HG02798 (cell line): Measurements from ENCODE around the gene SOX21.

ENCODE experiments used
- ATAC-seq: cut with Tn5 transposase; IDR thresholded peaks from one replicate; pipeline ENCODE4 v1.9.1; 2021; ENCODE audit warnings: mild to moderate bottlenecking; ENCODE audit not compliant: unreplicated experiment, poor library complexity

The SOX21 gene

DNA sequence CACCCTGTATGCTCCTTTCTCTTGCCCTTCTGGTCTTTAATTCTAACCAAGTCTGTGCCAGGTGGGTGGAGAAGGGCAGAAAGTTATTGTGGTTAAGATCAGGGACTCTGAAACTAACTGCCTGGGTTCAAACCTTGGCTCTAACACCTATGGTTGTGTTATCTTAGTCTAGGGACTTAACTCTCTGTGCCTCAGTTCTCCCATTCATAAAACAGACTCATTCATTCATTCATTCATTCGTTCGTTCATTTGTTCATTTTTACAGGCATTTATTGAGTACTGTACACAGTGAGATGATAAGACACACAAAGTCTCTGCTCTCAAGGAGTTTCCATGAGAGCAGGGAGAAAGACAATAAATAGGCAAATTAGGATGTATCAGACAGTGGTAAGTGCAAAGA lies 30.1 kb downstream of the SOX21 start:
- ATAC-seq, result no peak

DNA sequence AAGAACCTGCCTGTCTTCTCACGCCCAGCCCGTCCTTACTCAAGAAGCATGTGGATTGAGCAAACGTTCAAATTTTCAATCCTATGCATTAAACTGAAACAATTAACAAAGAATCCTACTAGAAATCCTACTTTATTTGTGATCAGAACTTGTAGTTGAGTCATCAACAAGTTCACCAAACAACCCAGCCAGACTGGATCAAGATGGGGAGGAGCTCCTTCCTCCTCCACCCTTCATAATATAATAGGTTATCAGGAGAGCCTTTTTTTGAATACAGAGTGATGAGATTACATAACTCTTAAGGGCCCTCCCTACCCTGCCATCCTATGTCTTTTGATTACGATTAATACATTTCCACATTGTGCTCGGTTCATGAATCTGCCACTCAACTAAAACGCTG lies 32.7 kb downstream of the SOX21 start:
- ATAC-seq, result no peak

DNA sequence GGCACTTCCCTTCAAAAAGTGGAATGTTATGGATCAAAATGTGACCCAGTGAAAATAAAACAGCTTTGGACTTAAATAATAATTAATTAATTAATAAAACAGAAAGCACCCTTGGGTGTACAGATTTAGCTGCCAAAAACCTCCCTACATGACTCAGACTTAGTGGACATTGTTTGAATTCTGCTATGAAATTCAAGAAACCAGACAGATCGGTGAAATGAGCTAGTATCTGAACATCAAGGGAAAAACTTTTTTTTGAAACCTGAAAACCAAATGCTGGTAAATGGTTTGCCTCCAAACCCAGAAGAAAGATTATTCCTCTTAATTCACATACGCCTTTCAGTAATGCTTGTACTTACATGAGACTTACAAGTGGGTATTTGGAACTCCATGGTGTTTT lies 33.5 kb downstream of the SOX21 start:
- no peak for ATAC-seq

DNA sequence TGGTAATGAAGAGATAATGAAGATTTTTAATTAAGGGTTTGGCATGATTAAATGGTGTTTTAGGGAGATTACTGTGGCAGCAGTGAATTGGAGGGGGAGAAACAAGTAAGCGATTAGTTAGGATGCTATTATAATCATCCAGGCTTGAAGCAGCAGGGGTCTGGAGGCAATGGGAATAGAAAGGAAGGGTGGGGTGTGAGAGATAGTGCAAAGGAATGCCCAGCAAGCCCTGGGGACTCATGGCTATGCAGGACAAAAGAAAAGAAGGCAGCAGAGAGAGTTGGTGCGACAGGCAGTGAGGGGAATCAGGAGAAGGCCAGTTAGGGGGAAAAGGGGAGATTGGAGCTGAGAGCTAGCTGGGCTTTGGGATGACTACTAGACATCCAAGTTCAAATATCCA lies 34.5 kb downstream of the SOX21 start:
- no peak for ATAC-seq

DNA sequence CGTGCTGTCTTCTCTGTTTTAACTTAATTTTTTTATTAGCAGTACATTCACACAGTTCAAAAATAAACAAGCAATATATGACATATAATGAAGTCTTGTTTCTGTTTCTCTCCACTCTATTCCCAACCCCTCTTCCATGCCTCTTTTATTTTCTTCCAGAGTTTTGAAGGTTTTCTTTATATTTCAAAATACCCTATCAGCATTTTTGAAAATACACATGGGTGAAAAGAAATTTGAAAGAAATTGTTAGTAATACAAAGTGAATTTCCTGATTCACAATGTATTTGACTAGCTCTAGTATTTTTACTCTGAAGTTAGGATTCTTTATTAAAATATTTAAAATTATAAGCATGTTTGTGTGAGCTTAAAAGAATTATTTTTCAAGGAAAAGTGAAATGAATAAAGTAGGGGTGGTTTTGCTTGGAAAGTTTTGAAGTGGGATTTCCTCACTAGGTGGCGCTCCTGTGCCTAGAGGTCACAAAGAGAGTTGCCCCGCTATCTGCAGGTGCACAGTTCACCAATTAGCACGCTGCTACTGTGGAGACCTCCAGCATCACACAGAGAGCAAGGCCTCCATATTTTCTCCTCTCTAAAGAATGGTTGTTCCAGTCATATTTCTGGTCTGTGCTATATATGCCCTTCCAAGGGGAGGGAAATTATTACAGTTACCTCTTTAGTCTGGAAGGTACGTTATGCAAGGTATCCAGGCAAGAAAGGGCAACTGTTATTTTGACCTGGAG lies 37.6 kb downstream of the SOX21 start:
- ATAC-seq, result peak; percentile 78

DNA sequence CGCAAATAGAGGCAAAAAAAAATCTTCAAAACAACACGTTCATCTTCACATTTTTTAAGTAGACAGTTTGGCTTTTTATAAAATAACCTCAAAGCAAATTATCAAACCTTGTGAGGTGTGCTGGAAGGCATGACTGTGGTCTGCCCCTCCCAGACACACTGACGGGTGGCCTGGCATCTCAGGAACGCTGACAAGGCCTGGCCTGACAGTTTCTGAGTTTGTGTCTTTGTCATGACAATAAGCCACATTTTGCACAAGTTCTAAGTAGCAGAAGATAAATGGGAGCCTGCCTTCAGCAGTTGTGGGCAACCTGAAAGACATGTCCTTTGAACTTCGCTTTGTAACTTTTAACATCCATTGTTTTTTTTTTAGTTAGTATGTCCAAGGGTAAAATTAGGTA lies 38.5 kb downstream of the SOX21 start:
- no peak for ATAC-seq

DNA sequence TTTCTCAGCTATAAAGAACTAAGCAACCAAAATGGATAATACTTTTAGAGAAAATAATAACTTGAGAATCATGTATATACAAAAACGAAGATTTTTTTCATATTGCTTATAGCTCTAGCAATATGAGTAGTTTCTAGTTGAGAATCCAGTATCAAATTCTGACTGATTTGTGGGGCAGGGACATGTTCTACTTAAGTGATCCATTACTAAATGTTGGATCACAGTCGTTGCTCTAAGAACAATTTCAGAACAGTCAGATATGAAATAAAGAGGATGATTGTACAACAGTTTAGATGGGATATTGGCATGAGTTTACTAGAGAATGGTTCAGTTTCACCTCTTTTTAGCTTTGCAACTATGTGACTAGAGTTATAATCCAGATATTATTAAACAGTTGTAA lies 39.9 kb downstream of the SOX21 start:
- ATAC-seq, result no peak

DNA sequence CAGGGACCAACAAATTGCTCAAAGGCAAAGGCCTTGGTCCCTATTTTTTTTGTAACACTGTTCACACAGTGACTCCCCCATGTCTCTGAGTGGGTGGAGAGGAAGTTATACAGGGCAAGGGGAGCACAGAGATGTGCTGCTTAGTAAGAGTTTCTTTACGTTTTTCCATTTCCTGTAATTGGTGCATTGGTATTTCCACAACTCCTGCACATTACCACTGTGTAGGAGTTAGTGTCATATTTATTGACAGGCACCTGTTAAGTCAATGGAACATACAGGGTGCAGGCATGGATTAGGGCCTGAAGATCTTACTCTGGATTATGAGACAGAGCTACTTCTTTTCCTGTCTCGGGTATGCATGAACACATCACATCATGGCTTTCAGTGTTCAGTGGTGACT lies 45.2 kb downstream of the SOX21 start:
- ATAC-seq, result no peak

DNA sequence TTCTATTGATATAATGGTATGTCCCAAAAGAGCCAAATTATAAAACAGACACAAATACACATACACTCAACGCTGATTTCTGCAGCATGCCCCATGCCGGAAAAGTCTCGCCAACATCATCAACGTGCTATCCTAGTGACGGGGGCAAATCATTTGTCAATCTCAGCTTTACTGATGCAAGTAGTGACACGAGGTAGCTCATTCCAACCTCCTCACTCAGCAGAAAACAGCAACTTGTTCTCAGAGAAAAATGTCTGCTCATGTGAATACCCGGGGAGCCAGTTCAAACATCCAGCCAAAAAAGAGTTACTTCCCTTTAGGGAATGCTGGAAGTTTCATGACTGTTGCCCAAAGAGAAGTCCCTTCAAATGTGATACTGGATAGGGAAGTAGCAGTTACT lies 46.3 kb downstream of the SOX21 start:
- ATAC-seq, result no peak

DNA sequence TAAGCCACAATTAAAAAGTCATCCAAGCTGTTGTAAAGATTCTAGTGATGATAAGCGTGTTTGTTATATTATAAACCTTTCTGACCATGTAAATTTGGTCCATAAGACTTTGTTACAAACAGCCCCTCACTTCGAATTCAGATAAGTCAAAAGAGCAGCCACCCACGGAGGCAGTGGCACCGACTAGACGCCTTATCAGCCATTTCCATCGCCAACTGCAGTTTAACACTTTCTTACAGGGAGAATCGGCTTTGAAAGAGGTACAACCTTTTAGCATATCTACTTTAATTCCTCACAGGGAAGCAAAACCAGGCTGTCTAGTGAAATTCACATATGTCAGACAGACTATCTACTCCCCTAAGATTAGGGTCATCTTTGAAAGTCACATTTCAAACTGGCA lies 47.5 kb downstream of the SOX21 start:
- no peak for ATAC-seq

DNA sequence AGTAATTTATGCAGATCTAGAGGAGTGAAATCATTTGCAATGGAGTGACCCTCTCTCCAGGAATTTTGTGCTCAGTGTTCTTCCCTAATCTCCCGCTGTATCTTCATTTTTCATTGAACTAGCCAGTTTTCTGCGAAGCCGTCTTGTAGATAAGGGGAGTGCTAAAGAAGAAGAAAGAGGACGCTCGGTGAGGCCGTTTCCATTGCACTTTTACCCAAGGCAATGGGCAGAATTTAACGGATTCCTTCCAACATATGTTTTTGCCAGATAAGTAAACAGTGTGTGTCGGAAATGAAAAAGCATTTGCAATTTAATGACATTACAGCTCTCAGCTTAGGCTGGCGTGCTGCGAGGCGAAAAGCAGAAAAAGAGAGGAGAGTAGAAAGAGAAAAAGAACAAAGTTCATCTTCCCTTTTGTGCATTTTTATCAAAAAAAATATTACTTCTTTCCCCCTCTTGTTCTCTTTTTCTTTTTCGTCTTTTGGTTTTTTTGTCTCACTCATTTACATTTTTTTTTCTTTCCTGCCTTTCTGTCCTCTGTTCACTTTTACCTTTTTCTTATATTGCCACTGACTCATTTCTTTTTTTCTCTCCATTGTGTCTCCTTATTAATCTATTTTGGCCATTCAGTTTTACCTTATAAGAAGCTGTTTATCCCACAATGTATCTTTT lies 49.9 kb downstream of the SOX21 start:
- ATAC-seq, result no peak

DNA sequence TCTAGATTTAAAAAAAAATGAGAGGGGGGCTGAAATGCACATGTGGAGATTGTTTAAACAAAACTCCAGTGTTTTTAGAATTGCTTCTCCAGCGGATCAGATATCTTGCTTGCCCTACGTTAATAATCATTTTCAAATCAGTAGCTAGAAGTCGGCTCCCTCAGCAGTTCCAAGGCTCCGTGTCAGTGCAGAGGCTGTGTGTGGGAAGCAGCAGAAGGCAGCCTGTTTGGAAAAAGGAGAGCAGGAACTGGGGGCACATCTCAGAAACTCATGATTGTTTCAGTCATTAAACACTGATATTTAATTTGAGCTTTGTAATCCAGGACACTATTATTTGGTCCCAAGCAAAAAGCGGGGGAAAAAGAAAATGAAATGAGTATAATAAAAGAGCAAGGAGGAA lies 50.9 kb downstream of the SOX21 start:
- ATAC-seq, result no peak

DNA sequence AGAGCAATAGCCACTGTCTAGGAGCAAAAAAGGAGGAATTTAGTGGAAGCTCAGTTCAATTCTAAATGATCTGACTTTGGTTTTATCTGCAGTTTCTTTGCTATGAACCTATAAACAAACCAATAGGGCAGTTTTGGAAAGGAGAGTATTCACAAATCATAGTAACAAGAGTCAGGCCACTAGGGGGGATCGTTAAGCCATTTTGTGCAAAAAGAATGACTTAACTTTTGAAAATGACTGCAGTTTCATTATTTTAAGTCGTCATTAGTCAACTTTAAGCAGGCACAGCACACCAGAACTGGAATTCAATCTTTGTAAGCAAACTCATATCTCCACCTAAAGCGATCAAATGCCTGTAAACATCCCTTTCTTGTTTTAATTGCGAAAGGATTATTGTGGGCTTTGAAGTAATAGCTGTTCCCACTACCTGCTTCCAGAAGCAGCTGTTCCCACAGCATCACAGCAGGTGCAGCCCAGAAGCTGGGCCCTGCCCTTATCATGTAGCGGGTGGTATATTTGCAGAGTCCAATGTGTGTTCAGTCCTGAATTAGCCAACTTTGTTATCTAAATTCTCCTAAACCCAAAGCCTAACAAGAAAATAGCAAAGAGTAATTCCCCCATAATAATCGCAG lies 51.5 kb downstream of the SOX21 start:
- no peak for ATAC-seq
